ENCODE measurements around the gene DHX40. TPM values are rescaled to one million over a fixed set of nuclear protein-coding genes. Genes with fewer than 3 reads are reported as not detected.
"Not testable (repeated sequence)": the region's sequence is repeated elsewhere in the genome, so short reads cannot be mapped to it uniquely, and the experiment has no call there.

The DHX40 gene
- total RNA-seq, 2 experiments from 2014 or later, result 23.3 to 24.0 TPM

DNA sequence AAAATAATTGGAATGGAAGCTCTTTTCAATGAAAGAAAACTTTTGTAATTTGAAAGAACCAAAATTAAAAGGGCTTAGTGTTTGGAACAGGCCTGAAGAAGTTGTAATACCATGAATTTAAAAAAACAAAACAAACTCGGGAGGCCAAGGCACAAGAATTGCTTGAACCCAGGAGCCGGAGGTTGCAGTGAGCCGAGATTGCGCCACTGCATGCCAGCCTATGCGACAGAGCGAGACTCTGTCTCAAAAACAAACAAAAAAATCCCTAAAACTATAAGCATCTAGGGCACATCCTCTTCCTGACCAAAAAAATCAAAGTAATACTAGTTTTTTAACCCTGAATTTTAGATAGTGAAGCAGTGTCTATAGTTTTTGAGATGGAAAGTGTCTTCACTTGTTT is 67.0 kb downstream of the DHX40 start:
- Mint-ChIP-seq H3K9me3 (no peaks in the 10 kb centered on the region), H3K4me1 (peaks cover 59% of the 10 kb centered on the region), H3K27ac (no peak overlapping the region), H3K36me3 (peaks cover 32% of the 10 kb centered on the region), H3K27me3 (no peaks in the 10 kb centered on the region), H3K4me3 (no peak overlapping the region)
- no peak for DNase-seq

DNA sequence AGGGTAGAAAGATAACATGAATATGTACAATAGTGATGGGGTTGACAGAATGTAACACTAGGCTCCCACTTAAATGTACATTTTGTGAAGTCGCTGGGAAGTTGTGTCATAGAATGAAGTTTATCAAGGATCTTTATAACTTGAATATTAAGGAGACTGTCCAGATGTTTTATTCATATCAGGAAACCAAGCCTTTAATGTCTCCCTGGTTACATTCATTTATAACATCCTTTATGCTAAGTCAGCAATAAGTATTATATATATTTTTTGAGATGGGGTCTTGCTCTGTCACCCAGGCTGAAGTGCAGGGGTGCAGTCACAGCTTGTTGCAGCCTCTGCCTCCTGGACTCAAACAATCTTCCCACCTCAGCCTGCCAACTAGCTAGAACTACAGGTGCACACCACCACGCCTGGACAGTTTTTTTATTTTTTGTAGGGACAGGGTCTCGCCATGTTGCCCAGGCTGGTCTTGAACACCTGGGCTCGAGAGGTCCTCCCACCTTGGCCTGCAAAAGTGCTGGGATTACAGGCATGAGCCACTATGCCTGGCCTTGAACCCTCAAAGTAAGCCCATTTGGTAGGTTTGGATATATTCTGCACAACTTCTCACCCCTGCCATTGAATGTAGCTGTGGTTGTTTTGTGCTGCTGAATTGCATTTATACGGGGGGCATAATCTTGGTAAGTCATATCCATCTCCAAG is 68.4 kb downstream of the DHX40 start:
- Mint-ChIP-seq H3K27ac (no peak overlapping the region), H3K4me1 (peaks cover 55% of the 10 kb centered on the region), H3K36me3 (peaks cover 24% of the 10 kb centered on the region), H3K4me3 (no peak overlapping the region), H3K27me3 (no peaks in the 10 kb centered on the region), H3K9me3 (no peaks in the 10 kb centered on the region)
- no peak for DNase-seq

DNA sequence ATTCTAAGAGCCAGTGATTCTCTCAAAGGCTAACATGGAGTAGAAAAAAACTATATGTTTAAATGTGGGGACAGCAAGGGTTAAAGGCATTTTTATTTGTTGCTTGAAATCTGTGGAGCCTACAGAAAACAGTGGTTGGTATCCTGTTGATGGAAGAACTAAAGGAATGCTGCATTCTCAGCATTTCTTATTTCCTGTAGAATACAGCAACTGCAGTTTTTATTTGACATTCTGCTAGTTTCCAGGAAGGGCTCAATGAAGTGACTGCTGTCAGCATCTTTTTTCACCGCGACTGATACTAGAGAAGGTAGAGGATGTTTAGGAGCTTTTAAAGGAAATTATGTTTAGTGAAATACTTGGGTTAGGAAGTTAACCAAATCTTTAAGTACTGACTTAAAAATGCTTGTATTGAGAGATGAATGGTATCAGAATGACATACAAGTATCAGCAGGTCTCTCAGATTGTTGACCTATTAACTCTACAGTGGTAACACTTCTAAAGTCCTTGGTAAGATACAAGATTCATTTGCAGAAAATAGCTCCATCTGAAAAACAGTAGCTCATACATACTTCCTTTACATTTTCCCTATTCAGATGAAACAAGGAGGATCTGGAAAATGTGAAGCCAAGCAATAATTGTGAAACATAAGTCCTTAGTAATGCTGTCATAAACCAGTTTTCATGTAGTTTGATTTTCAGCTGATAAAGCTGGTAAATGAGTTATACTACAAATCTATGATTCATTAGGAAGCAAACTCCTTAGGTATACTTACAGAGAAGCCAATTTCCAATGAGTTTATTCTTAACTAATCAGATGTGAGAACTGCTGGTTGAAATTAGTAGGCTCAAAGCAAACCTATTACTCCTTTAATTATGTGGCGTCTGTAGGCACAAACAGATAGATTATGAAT is 69.5 kb downstream of the DHX40 start:
- H3K4me1 Mint-ChIP-seq, result peaks cover 55% of the 10 kb centered on the region

DNA sequence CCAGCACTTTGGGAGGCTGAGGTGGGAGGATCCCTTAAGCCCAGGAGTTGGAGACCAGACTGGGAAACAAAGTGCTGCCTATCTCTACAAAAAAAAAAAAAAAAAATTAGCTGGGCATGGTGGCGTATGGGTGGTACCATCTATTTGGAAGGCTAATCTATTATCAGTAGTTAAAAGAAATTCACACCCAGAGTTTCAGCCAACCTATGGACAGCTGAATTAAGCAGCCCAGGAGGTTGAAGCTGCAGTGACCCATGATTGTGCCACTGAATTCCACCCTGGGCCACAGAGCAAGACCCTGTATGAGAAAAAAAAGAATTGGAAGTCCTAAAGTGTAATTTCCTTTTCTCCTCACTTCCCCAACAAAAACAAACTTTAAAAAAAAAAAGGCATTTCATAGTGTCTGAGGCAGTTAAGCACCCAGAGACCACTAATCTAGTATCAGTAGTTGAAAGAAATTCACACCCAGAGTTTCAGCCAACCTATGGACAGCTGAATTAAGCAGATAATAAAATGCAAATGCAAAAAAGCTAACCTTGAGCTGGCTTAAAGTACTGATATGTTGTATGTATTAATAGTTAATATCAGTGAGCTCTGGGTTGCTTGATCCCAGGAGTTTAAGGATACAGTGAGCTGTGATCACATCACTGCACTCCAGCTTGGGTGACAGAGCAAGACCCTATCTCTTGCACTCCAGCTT is 72.4 kb downstream of the DHX40 start:
- Mint-ChIP-seq H3K4me3 (no peak overlapping the region), H3K4me1 (peaks cover 59% of the 10 kb centered on the region), H3K27ac (no peak overlapping the region), H3K27me3 (no peaks in the 10 kb centered on the region), H3K36me3 (peaks cover 4% of the 10 kb centered on the region), H3K9me3 (no peaks in the 10 kb centered on the region)
- DNase-seq, result no peak

More for the DNA sequence above, 69.5 kb downstream of the DHX40 start:
- H3K27ac Mint-ChIP-seq, result peak overlapping the region; percentile 54
- peaks cover 14% of the 10 kb centered on the region for H3K36me3 Mint-ChIP-seq
- no peak for DNase-seq
- H3K9me3 Mint-ChIP-seq, result no peaks in the 10 kb centered on the region
- no peak overlapping the region for H3K4me3 Mint-ChIP-seq
- H3K27me3 Mint-ChIP-seq, result no peaks in the 10 kb centered on the region

DNA sequence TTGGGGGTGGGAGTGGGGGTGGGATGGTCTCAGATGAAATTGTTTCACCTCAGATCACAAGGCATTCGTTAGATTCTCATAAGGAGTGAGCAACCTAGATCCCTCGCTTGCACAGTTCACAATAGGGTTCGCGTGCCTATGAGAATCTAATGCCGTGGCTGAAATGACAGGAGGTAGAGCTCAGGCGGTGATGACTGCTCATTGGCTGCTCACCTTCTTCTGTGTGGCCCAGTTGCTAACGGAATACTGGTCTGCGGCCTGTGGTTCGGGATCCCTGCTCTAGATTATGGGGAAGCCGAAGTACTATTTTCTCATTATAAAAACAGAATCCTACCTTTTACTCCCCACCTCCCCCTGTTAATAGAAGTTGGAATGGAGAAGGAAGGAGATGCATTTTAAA is 73.1 kb downstream of the DHX40 start:
- Mint-ChIP-seq H3K9me3 (no peaks in the 10 kb centered on the region), H3K27me3 (no peaks in the 10 kb centered on the region), H3K4me1 (peaks cover 59% of the 10 kb centered on the region), H3K27ac (no peak overlapping the region), H3K36me3 (peaks cover 4% of the 10 kb centered on the region), H3K4me3 (no peak overlapping the region)
- DNase-seq, result no peak

DNA sequence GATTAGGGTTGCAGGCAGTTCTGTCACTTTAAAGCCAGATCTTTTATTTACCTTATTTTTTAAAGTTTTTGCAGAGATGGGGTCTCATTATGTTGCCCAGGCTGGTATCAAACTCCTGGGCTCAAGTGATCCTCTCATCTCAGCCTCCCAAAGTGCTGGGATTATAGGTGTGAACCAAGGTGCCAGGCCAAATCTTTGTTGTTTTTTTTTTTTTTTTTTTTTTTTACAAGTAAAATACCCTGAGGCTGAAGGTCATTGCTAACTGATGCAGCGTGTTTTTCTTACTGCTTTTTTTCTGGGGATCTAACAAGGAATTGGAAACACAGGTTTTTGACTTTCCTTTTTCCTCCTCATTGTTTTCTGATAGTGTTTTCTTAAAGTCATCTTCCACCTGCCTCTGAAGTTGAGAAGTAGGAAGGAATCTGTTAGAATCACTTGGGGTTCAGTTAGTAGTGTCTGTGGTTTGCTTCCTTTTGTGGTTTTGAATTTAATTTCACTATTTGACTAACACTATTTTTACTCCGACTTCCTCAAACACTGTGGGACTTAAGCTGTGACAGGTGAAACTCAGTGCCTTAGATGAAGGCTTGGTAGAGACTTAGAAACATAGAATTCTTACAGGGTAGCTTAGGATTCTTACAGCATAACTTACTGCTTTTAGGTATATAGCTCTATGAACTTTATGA is 76.5 kb downstream of the DHX40 start:
- no peaks in the 10 kb centered on the region for H3K27me3 Mint-ChIP-seq
- peaks cover 13% of the 10 kb centered on the region for H3K36me3 Mint-ChIP-seq
- H3K4me1 Mint-ChIP-seq, result peaks cover 38% of the 10 kb centered on the region
- DNase-seq, result no peak
- H3K9me3 Mint-ChIP-seq, result no peaks in the 10 kb centered on the region
- peak overlapping the region; percentile 66 for H3K27ac Mint-ChIP-seq
- H3K4me3 Mint-ChIP-seq, result peak overlapping the region; percentile 2

DNA sequence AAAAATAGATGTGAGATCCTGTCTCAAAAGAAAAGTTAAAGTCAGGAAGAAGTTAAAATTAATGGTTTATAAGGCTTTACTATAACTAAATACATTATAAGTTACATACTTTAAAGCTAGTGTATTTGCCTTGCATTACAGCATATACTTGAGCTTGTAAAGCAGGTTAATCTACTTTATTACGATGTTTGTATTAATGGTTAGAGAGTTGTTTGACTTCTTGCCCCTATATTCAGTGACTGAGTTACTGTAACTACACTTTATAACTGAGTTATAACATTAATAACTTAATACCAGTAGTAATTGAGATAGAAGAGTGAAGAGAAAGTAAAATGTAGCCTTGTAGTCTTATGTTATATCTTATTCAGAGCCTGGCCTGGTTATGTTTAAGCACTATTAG is 77.2 kb downstream of the DHX40 start:
- Mint-ChIP-seq H3K4me1 (peaks cover 40% of the 10 kb centered on the region), H3K27ac (no peak overlapping the region), H3K9me3 (no peaks in the 10 kb centered on the region), H3K27me3 (no peaks in the 10 kb centered on the region), H3K36me3 (peaks cover 18% of the 10 kb centered on the region), H3K4me3 (peak overlapping the region; percentile 2)
- no peak for DNase-seq

DNA sequence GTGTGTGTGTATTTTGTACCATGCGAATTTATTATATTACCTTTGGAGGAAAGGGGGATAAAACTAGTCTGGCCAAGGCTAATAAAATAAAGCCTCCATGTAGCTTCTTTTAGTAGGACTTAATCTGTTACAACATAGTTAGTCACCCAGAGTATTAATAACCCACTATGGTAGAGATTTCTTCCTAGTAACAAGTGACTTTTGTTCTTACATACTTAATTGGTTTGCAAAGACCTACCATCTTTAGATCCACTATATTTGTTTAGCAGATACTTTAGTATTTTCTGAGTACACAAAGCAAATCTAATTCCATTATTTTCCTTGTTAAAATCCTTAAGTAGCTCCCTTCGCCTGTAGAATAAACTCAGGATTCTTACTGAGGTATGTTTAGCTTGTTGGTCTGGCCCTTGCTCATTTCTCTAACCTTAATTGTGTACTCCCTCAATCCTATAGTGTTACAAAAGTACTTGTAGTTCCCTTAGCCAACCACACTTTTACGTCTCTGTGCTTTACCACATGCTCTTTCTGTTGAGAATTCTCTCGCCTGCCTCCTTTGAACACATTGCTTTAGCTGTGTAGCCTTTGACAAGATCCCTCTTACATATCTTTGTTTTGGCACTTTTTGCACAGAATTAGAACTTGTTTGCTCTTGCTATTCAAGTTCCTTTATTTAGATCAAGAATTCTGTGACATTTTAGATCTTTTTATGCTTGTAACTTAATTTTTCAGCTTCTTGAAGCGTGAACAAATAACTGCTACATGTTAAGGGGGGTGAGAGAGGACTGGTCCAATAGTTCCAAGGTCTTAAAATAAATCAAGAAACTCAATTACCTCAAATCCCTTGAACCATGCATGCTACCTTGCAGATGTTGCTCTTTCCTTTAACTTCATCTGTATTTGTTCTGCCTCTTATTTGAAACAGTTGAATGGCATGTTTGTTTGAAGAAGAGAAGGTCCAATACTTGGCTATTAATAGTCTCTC is 78.0 kb downstream of the DHX40 start:
- no peak for DNase-seq
- Mint-ChIP-seq H3K27ac (no peak overlapping the region), H3K4me3 (no peak overlapping the region), H3K27me3 (no peaks in the 10 kb centered on the region), H3K9me3 (no peaks in the 10 kb centered on the region), H3K36me3 (peaks cover 18% of the 10 kb centered on the region), H3K4me1 (peaks cover 36% of the 10 kb centered on the region)

DNA sequence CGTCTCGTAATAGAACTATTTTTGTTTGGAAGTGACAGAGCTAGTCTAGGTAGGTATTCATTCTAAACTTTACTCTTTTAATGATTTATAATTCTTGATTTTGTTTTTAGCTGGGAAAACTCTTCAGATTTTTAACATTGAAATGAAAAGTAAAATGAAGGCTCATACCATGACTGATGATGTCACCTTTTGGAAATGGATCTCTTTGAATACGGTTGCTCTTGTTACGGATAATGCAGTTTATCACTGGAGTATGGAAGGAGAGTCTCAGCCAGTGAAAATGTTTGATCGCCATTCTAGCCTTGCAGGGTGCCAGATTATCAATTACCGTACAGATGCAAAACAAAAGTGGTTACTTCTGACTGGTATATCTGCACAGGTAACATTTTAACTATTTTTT is 81.9 kb downstream of the DHX40 start:
- peaks cover 36% of the 10 kb centered on the region for H3K36me3 Mint-ChIP-seq
- H3K4me3 Mint-ChIP-seq, result no peak overlapping the region
- H3K4me1 Mint-ChIP-seq, result peaks cover 27% of the 10 kb centered on the region
- no peaks in the 10 kb centered on the region for H3K9me3 Mint-ChIP-seq
- no peaks in the 10 kb centered on the region for H3K27me3 Mint-ChIP-seq
- H3K27ac Mint-ChIP-seq, result no peak overlapping the region
- no peak for DNase-seq

DNA sequence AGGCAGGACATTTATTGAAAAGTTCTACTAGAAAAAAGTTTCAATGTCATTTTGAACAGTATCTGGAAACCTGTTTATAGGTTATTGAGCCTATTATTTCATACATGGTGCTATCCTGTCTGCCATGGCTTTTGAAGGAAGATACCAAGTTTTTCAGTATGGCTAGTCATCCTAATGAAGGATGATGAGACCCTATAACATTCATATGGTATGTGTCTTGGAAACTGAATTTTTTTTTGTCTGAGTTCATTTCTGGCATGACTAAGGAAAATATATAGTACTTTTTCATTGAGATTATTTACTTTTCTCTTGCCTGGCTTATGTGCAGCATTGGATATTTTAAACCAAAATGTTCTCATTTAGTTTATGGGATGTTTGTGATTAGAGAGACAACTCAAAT is 84.5 kb downstream of the DHX40 start:
- Mint-ChIP-seq H3K4me3 (no peak overlapping the region), H3K27me3 (no peaks in the 10 kb centered on the region), H3K27ac (no peak overlapping the region), H3K36me3 (peaks cover 41% of the 10 kb centered on the region), H3K4me1 (peaks cover 18% of the 10 kb centered on the region), H3K9me3 (no peaks in the 10 kb centered on the region)
- no peak for DNase-seq

DNA sequence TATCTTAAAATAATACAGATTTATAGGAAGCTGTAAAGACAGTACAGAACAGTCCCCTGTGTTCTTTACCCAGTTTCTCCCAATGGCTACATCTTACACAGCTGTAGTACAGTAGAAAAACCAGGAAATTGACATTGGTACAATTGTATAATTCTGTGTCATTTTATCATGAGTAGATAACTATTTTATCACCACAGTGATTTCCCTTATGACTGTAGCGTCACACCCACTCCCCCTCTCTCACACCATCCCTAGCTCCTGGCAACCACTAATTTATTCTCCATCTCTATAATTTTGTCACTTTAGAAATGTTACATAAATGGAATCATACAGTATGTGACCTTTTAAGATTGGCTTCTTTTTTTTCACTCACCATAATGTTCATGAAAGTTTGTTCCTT is 85.2 kb downstream of the DHX40 start:
- Mint-ChIP-seq H3K4me1 (peaks cover 18% of the 10 kb centered on the region), H3K4me3 (no peak overlapping the region), H3K27ac (no peak overlapping the region), H3K9me3 (no peaks in the 10 kb centered on the region), H3K27me3 (no peaks in the 10 kb centered on the region), H3K36me3 (peaks cover 39% of the 10 kb centered on the region)
- DNase-seq, result no peak

DNA sequence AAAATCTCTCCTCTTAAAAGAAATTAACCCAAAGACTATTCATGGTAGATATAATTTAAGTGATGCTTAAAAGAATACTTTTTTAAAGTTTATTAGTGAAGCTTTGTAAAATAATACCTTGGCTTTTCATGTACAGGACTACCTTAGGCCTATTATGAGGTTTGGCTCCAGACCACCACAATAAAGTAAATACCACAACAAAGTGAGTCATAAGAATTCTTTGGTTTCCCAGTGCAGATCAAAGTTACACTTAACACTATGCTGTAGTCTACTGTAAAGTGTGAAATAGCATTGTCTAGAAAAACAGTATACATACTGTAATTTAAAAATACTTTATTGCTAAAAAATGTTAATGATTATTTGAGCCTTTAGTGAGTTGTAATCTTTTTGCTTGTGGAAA is 85.9 kb downstream of the DHX40 start:
- DNase-seq, result no peak
- H3K27ac Mint-ChIP-seq, result no peak overlapping the region

DNA sequence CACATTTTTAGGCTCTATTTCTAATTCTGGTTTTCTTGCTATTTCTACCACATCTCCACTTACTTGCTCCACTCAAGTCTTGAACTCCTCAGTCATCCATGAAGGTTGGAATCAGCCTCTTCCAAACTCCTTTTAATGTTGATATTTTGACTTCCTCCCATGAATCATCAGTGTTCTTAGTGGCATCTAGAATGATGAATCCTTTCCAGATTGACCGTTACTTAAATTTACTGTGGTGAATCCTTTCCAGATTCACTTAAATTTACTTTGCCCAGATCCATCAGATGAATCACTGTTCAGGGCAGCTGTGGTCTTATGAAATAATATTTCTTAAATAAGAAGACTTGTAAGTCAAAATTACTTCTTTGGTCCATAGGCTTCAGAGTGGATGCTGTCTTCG is 86.7 kb downstream of the DHX40 start:
- no peak overlapping the region for H3K27ac Mint-ChIP-seq
- no peaks in the 10 kb centered on the region for H3K9me3 Mint-ChIP-seq
- no peak for DNase-seq
- H3K4me3 Mint-ChIP-seq, result no peak overlapping the region
- H3K36me3 Mint-ChIP-seq, result peaks cover 34% of the 10 kb centered on the region
- H3K27me3 Mint-ChIP-seq, result no peaks in the 10 kb centered on the region
- peaks cover 18% of the 10 kb centered on the region for H3K4me1 Mint-ChIP-seq

More for the DNA sequence above, 85.9 kb downstream of the DHX40 start:
- peaks cover 18% of the 10 kb centered on the region for H3K4me1 Mint-ChIP-seq
- no peak overlapping the region for H3K4me3 Mint-ChIP-seq
- H3K27me3 Mint-ChIP-seq, result no peaks in the 10 kb centered on the region
- H3K36me3 Mint-ChIP-seq, result peaks cover 39% of the 10 kb centered on the region
- no peaks in the 10 kb centered on the region for H3K9me3 Mint-ChIP-seq

DNA sequence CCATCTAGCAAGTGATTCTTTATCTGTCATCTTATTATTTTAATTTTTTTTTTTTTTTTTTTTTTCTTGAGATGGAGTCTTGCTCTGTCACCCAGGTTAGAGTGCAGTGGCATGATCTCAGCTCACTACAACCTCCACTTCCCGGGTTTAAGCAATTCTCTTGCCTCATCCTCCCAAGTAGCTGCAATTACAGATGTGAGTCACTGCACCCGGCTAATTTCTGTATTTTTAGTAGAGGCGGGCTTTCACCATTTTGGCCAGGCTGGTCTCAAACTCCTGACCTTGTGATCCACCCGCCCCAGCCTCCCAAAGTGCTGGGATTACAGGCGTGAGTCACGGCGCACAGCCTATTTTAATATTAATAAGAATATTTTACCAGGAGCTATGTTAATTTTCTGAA is 91.2 kb downstream of the DHX40 start:
- DNase-seq, H3K27me3 Mint-ChIP-seq, H3K9me3 Mint-ChIP-seq, H3K4me3 Mint-ChIP-seq, H3K4me1 Mint-ChIP-seq, H3K27ac Mint-ChIP-seq: not testable (repeated sequence)
- H3K36me3 Mint-ChIP-seq, result peaks cover 20% of the 10 kb centered on the region

Measured in activated naive CD8-positive, alpha-beta T cell treated with anti-CD3 and anti-CD28 coated beads for 36 hours (primary cell).